Measurements from ENCODE around the gene STXBP6. TPM values are rescaled to one million over a fixed set of nuclear protein-coding genes. Genes with fewer than 3 reads are reported as not detected.

Gene STXBP6
- total RNA-seq, 1 experiment from 2014 or later, result 6.4 TPM

DNA sequence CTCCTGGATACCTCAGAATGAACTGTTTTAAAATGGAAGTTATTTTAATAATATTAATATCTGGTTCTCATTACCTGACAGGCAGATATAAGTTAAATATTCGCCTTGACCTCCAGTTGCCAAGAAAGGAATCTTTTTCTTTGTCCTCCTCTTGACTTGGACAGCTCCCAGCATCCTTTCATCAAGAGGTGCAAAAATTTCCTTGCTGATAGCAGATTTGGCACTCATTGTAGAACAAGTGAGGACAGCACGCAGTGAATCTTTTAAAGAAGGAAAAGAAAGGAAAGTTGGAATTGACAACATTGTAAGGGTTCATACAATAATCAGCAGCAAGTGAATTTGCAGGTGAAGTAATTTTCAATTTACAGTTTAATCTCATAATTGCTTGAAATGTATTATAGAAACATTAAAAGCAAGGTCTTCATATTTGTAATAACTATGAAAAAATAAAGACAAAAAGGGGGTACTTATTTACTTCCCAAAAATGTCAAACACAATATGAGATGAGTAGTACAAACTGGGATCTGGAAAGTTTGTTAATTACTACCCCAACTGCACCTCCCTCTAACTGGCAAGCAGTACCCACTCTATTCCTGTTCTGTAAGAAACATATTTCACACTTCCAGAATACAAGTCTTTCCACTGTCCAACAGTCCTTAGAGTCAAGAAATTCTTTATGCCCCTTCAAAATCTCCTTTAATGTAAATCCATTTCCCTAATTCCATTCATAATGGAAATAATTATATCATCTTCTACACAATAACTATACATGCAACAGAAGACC is 75.2 kb downstream of the STXBP6 start:
- H3K4me3 Mint-ChIP-seq (ENCODE audit: low read depth, unreplicated experiment), result no peak overlapping the region

DNA sequence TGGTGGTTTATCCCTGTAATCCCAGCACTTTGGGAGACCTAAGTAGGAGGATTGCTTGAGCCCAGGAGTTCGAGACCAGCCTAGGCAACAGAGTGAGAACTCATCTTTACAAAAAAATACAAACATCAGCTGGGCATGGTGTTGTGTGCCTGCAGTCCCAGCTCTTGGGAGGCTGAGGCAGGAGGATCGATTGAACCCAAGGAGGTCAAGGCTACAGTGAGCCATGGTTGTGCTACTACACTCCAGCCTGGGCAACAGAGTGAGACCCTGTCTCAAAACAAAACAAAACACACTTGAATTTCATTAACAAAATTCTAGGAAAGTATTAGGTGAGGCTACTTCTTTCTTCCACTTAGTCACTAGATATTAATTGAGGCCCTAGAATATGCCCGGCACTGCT is 77.1 kb downstream of the STXBP6 start:
- Mint-ChIP-seq H3K9me3 (ENCODE audit: low read depth, unreplicated experiment) (no peaks in the 10 kb centered on the region), H3K27ac (ENCODE audit: unreplicated experiment) (no peak overlapping the region), H3K36me3 (ENCODE audit: insufficient read depth, unreplicated experiment) (no peaks in the 10 kb centered on the region), H3K4me3 (ENCODE audit: low read depth, unreplicated experiment) (no peak overlapping the region), H3K27me3 (ENCODE audit: unreplicated experiment) (no peaks in the 10 kb centered on the region), H3K4me1 (ENCODE audit: low read depth, unreplicated experiment) (peaks cover 4% of the 10 kb centered on the region)
- intact Hi-C loops (cut with micrococcal nuclease; ENCODE audit: unreplicated experiment), result no loop called here
- TF ChIP-seq, protein P1, sequence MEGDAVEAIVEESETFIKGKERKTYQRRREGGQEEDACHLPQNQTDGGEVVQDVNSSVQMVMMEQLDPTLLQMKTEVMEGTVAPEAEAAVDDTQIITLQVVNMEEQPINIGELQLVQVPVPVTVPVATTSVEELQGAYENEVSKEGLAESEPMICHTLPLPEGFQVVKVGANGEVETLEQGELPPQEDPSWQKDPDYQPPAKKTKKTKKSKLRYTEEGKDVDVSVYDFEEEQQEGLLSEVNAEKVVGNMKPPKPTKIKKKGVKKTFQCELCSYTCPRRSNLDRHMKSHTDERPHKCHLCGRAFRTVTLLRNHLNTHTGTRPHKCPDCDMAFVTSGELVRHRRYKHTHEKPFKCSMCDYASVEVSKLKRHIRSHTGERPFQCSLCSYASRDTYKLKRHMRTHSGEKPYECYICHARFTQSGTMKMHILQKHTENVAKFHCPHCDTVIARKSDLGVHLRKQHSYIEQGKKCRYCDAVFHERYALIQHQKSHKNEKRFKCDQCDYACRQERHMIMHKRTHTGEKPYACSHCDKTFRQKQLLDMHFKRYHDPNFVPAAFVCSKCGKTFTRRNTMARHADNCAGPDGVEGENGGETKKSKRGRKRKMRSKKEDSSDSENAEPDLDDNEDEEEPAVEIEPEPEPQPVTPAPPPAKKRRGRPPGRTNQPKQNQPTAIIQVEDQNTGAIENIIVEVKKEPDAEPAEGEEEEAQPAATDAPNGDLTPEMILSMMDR (IDR thresholded peaks at IDR 0.05; ENCODE audit: unreplicated experiment), result no peak
- CTCF ChIA-PET, result no interaction called here
- DNase-seq, result no peak
- BruUV-seq (replicated peaks), result no TSS peak

More for the DNA sequence above, 75.2 kb downstream of the STXBP6 start:
- CTCF ChIA-PET, result no interaction called here
- Mint-ChIP-seq H3K27ac (ENCODE audit: unreplicated experiment) (no peak overlapping the region), H3K36me3 (ENCODE audit: insufficient read depth, unreplicated experiment) (no peaks in the 10 kb centered on the region), H3K27me3 (ENCODE audit: unreplicated experiment) (no peaks in the 10 kb centered on the region), H3K4me1 (ENCODE audit: low read depth, unreplicated experiment) (peaks cover 23% of the 10 kb centered on the region), H3K9me3 (ENCODE audit: low read depth, unreplicated experiment) (no peaks in the 10 kb centered on the region)
- intact Hi-C loops (cut with micrococcal nuclease; ENCODE audit: unreplicated experiment), result no loop called here
- TF ChIP-seq, protein P1 (IDR thresholded peaks at IDR 0.05; ENCODE audit: unreplicated experiment), result no peak
- no peak for DNase-seq
- BruUV-seq (replicated peaks), result no TSS peak

DNA sequence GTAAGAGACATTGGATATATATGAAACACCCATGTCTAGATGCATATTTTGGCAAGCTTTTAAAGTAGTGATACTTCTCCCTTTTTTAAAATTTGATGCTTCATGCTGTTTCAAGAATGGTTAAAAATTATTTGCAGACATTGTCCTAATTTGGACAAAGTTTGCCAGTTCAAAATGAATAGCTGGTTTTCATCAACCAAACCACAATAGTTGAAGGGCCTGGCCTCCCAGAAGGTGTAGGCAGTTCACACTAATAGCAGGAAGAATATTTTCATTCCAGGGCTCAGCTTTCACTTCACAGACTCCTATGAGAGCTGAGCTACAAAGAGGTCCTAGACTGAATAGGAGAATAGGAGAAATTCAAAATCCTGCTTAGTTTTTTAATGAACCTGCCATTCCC is 78.7 kb downstream of the STXBP6 start:
- intact Hi-C loops (cut with micrococcal nuclease; ENCODE audit: unreplicated experiment), result no loop called here
- no peaks in the 10 kb centered on the region for H3K36me3 Mint-ChIP-seq (ENCODE audit: insufficient read depth, unreplicated experiment)
- no peak overlapping the region for H3K27ac Mint-ChIP-seq (ENCODE audit: unreplicated experiment)
- DNase-seq, result no peak
- peaks cover 8% of the 10 kb centered on the region for H3K4me1 Mint-ChIP-seq (ENCODE audit: low read depth, unreplicated experiment)
- CTCF ChIA-PET, result interaction anchor here (0.8 kb wide), 1 partner anchor 11 kb away, joined by 3 read pairs; no protein-coding TSS in a partner anchor
- no peaks in the 10 kb centered on the region for H3K27me3 Mint-ChIP-seq (ENCODE audit: unreplicated experiment)
- BruUV-seq (replicated peaks), result no TSS peak
- no peak overlapping the region for H3K4me3 Mint-ChIP-seq (ENCODE audit: low read depth, unreplicated experiment)
- TF ChIP-seq, protein P1 (IDR thresholded peaks at IDR 0.05; ENCODE audit: unreplicated experiment), result no peak
- H3K9me3 Mint-ChIP-seq (ENCODE audit: low read depth, unreplicated experiment), result no peaks in the 10 kb centered on the region

DNA sequence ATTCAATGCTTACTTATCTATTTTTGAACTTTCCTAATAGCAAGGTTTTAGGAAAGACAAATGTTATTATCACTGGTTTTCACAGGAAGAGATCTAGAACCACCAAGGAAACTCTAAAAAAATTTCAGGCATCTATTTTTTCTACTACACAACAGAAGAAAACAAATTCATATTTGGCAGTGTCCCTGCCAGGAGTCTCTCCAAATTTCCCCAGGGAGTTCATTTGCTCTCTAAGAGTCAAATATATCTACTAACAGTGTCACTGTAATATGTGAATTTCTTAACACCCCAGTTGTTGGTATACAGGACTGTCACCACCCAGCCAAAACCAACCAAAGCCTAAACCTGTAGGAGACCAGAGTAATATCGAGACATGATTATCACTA is 83.4 kb downstream of the STXBP6 start:
- H3K4me3 Mint-ChIP-seq (ENCODE audit: low read depth, unreplicated experiment), result no peak overlapping the region
- no peaks in the 10 kb centered on the region for H3K9me3 Mint-ChIP-seq (ENCODE audit: low read depth, unreplicated experiment)
- no peaks in the 10 kb centered on the region for H3K36me3 Mint-ChIP-seq (ENCODE audit: insufficient read depth, unreplicated experiment)
- H3K27me3 Mint-ChIP-seq (ENCODE audit: unreplicated experiment), result no peaks in the 10 kb centered on the region
- intact Hi-C loops (cut with micrococcal nuclease; ENCODE audit: unreplicated experiment), result no loop called here
- BruUV-seq (replicated peaks), result no TSS peak
- CTCF ChIA-PET, result no interaction called here
- H3K4me1 Mint-ChIP-seq (ENCODE audit: low read depth, unreplicated experiment), result peaks cover 13% of the 10 kb centered on the region
- DNase-seq, result no peak
- no peak overlapping the region for H3K27ac Mint-ChIP-seq (ENCODE audit: unreplicated experiment)
- TF ChIP-seq, protein P1 (IDR thresholded peaks at IDR 0.05; ENCODE audit: unreplicated experiment), result no peak

All from Calu3 (cell line).